Subcutaneous adipose tissue (tissue), 4 donors: ENCODE measurements around the gene PITPNC1. TPM values are rescaled to one million over a fixed set of nuclear protein-coding genes. Genes with fewer than 3 reads are reported as not detected.

Experiments
- total RNA-seq, 4 donors: library from RNA; depleted of rRNA; stranded (reverse); fragments of >200 nt; gene quantifications; one replicate each; pipeline ENCODE4 v1.1.0, GENCODE V29; 2016
- TF ChIP-seq, protein P1 (sequence below): fragments of 450-650 bp; IDR thresholded peaks from one replicate; pipeline ENCODE4 v1.5.1; 2016; ENCODE audit warnings: low read depth, mild to moderate bottlenecking, control low read depth, antibody characterized with exemption, moderate library complexity

Gene PITPNC1
- total RNA-seq, 4 donors from 2014 or later = 12.1 to 26.8 (median 18.2) TPM

DNA sequence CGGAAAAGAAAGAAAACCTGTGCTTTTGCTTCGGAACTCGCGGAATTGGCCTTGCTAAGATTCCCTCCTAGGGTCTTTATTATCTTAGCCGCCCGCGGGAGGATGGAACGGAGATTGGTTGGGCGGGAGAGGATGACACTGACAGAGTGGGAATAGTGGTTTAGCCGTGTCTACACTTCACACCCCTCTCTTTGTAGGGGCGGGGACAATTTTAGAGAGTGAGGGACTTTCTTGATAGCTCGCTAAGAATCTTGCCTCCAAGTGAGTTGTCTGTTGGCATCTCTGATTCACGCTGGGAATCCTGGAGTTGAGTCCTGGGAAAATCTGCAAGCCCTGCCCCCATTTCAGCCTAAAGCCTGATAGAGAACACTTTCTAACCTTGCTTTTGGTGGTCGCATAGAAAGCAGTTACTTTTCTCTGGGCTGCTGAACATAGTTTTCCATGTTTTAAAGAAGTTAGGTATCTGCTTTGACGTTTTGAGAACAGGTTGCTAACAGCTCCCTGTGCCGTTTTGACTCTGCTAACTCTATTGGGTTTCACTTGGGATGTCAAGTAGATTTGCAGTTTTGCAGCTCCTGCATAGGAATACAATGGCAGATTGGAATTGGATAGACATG, 341.4 kb downstream of the PITPNC1 start:
- TF ChIP-seq, protein P1, sequence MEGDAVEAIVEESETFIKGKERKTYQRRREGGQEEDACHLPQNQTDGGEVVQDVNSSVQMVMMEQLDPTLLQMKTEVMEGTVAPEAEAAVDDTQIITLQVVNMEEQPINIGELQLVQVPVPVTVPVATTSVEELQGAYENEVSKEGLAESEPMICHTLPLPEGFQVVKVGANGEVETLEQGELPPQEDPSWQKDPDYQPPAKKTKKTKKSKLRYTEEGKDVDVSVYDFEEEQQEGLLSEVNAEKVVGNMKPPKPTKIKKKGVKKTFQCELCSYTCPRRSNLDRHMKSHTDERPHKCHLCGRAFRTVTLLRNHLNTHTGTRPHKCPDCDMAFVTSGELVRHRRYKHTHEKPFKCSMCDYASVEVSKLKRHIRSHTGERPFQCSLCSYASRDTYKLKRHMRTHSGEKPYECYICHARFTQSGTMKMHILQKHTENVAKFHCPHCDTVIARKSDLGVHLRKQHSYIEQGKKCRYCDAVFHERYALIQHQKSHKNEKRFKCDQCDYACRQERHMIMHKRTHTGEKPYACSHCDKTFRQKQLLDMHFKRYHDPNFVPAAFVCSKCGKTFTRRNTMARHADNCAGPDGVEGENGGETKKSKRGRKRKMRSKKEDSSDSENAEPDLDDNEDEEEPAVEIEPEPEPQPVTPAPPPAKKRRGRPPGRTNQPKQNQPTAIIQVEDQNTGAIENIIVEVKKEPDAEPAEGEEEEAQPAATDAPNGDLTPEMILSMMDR = no peak

DNA sequence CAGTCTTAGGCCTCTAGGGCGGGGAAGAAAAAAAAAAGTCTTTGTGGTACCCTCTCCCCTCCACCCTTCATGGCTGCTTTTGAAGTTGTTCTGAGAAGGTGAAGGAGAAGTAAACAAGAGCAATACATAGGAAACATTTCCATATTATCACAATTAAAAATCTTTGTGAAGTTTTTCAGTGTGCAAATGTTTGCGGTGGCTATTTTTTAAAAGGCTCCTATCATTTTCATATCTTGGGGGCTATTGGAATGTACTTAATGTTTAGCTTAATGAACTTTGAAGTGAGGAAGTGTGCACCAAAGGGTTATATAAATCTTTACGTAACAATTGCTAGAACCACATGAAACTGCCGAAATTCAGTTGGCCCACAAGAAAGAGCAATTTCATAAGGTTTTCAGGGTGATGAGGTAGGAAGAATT, 348.3 kb downstream of the PITPNC1 start:
- TF ChIP-seq, protein P1 = no peak

DNA sequence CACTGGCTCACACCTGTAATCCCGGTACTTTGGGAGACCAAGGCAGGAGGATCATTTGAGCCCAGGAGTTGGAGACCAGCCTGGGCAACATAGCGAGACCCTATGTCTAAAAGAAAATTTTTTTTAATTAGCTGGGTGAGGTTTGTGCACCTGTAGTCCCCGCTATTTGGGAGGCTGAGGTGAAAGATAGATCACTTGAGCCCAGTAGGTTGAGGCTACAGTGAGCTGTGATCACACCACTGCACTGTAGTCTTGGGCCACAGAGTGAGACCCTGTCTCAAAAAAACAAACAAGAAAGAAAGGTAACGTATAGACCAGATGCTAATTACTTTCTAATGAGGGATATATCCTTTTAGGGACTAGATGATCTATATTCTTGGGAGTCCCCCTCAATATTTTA, 348.7 kb downstream of the PITPNC1 start:
- TF ChIP-seq, protein P1 = no peak

DNA sequence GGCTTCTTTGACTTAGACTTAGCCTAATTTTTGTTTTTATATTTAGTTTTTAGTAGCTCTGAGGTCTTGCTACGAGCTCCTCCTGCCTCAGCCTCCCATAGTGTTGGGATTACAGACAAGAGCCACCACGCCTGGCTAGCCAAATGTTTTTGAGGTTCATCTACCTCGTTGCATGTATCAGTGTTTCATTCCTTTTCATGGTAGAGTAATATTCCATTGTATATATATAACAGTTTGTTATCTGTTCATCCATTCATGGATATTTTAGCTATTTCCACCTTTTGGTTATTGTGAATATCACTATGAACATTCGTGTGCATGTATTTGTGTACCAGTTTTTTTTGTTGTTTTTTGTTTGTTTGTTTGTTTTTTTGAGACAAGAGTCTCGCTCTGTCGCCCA, 352.8 kb downstream of the PITPNC1 start:
- TF ChIP-seq, protein P1 = no peak

DNA sequence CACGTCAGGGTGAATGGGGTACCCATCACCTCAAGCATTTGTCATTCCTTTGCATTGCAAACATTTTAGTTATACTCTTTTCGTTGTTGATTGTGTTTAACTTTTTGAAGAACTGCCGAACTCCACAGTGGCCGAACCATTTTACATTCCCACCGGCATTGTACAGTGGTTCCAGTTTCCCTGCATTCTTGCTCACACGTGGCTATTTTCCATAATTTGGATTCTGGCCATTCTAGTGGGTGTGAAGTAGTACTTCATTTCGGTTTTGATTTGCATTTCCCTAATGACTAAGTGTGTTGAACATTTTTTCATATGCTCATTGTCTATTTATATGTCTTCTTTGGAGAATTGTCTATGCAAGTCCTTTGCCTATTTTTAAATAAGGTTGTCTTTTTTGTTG, 353.6 kb downstream of the PITPNC1 start:
- TF ChIP-seq, protein P1 = no peak

DNA sequence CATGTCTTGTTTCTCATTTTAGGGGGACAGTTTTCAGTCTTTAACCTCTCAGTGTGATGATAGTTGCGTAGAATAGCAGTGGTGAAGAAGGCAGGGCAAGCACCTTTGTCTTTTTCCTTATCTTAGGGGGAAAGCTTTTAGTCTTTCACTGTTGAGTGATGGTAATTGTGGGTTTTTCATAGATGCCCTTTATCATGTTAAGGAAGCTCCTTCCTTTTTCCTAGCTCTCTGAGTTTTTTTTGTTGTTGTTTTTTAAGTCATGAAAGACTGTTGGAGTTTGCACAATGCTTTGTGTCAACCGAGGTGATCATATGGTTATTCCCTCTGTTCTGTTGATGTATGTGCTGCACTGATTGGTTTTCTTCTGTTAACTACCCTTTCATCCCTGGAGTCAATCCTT, 356.4 kb downstream of the PITPNC1 start:
- TF ChIP-seq, protein P1 = no peak

DNA sequence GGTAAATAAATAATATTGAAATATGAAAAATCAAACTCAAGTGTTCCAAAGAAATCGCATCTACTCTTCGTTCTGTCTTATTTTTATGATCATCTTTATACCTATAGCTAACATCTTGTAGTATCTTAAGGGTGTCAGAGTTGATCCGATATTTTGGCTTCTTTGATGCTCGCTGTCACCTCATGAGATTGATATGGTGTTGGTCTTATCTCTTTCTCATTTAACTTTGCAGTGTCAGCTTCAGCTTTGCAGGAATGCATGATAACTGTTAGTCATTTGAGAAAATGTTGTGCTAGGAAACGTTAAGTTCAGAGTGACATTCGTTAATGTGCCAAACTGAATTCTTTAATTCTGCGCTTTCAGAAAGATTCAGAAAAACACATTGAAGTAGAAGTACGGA, 360.1 kb downstream of the PITPNC1 start:
- TF ChIP-seq, protein P1 = no peak
